Cortex of kidney (tissue), 1 donor: ENCODE data around the gene RELL1.

Experiments used
- DNase-seq: peaks from one replicate; lab custom pipeline; 2025; lab: John Stamatoyannopoulos, UW

RELL1 gene

GRCh38 chr4:37597034-37597433 lies 89.1 kb downstream of the RELL1 start:
- DNase-seq: no peak

- no peak for DNase-seq
Observed at GRCh38 chr4:37595875-37596680, 90.1 kb downstream of the RELL1 start.

- no peak for DNase-seq
Observed at GRCh38 chr4:37594099-37594498, 92.1 kb downstream of the RELL1 start.

- no peak for DNase-seq
Observed at GRCh38 chr4:37591349-37591748, 94.8 kb downstream of the RELL1 start.

- DNase-seq: no peak
Observed at GRCh38 chr4:37590016-37590415, 96.2 kb downstream of the RELL1 start.

GRCh38 chr4:37588150-37588549 lies 98.0 kb downstream of the RELL1 start:
- DNase-seq: no peak

GRCh38 chr4:37586194-37586593 lies 100.0 kb downstream of the RELL1 start:
- no peak for DNase-seq

GRCh38 chr4:37584493-37585060 lies 101.6 kb downstream of the RELL1 start:
- DNase-seq: no peak

GRCh38 chr4:37584071-37584470 lies 102.1 kb downstream of the RELL1 start:
- DNase-seq: no peak

- DNase-seq: no peak
Observed at GRCh38 chr4:37573566-37573965, 112.6 kb downstream of the RELL1 start.

GRCh38 chr4:37568489-37568888 lies 117.7 kb downstream of the RELL1 start:
- no peak for DNase-seq

GRCh38 chr4:37567836-37568235 lies 118.3 kb downstream of the RELL1 start:
- DNase-seq: no peak

- no peak for DNase-seq
Observed at GRCh38 chr4:37562592-37562991, 123.6 kb downstream of the RELL1 start.

- no peak for DNase-seq
Observed at GRCh38 chr4:37561803-37562207, 124.4 kb downstream of the RELL1 start.

- no peak for DNase-seq
Observed at GRCh38 chr4:37561196-37561802, 124.9 kb downstream of the RELL1 start.
